Neuron (in vitro differentiated cells): ENCODE measurements around the gene RIPPLY2.
"Not testable (repeated sequence)": the region's sequence is repeated elsewhere in the genome, so short reads cannot be mapped to it uniquely, and the experiment has no call there.

Experiments
- H2AFZ ChIP-seq: one replicate; pipeline ENCODE4 v1.6.1; 2013; ENCODE audit warnings: low read depth, mild to moderate bottlenecking, inconsistent platforms, low read length, moderate library complexity
- H3K27me3 ChIP-seq: one replicate; pipeline ENCODE4 v1.6.1; 2013; ENCODE audit warnings: low read length; ENCODE audit not compliant: insufficient read depth
- H3K36me3 ChIP-seq: one replicate; pipeline ENCODE4 v1.6.1; 2013; ENCODE audit warnings: low read length; ENCODE audit not compliant: insufficient read depth
- H3K4me1 ChIP-seq: one replicate; pipeline ENCODE4 v1.6.1; 2013; ENCODE audit warnings: low read length; ENCODE audit not compliant: insufficient read depth
- H3K4me3 ChIP-seq: 2 replicates; pipeline ENCODE4 v1.5.1; 2013; ENCODE audit warnings: mild to moderate bottlenecking, low read length, moderate library complexity
- H3K9me3 ChIP-seq: one replicate; pipeline ENCODE4 v1.6.1; 2013; ENCODE audit warnings: low read length

Gene RIPPLY2

DNA sequence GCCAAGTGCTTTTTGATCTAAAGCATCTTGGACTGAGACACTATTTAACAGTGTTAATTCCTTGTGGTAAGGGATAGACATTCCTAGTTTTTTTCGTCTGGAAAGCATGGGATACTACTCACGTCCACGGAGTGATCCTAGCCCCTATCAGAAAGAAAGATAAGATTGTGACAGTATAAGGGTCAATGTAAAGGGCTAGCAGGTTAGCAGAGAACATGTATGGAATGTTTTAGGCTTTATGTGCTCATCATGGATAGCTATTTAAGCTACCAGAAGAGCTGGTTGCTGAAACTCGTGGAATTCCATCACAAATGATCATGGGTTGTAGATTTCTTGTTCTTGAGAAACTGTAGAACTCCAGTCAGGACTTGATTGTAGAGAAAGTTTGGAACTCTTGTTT lies 38.4 kb downstream of the RIPPLY2 start:
- Histone ChIP-seq H3K9me3 (no peaks in the 10 kb centered on the region), H3K4me1 (no peaks in the 10 kb centered on the region), H3K27me3 (no peaks in the 10 kb centered on the region), H3K36me3 (peaks cover 3% of the 10 kb centered on the region), H3K4me3 (no peak overlapping the region), H2AFZ (no peak overlapping the region)

DNA sequence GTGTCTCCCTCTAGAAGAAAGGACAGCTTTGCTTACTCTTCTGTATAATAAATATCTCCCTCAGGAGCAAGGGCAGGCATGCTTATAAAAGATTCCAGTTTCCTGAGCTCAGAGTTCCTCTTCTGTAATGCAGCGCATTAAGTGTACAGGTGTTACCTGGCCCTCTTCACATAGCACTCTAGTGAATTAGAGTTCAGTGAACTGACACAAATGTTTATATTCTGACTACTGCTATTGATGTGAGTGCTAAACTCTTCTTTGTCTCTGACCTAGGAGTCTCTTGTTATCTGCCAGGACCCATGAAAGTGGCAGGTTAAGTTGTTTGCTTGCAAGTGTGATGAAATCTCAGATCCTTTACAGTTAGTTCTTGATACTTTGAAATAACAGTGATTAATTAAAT lies 39.9 kb downstream of the RIPPLY2 start:
- no peak overlapping the region for H2AFZ ChIP-seq
- H3K9me3 ChIP-seq: no peaks in the 10 kb centered on the region
- peaks cover 3% of the 10 kb centered on the region for H3K36me3 ChIP-seq
- no peak overlapping the region for H3K4me3 ChIP-seq
- H3K4me1 ChIP-seq: no peaks in the 10 kb centered on the region
- H3K27me3 ChIP-seq: no peaks in the 10 kb centered on the region

DNA sequence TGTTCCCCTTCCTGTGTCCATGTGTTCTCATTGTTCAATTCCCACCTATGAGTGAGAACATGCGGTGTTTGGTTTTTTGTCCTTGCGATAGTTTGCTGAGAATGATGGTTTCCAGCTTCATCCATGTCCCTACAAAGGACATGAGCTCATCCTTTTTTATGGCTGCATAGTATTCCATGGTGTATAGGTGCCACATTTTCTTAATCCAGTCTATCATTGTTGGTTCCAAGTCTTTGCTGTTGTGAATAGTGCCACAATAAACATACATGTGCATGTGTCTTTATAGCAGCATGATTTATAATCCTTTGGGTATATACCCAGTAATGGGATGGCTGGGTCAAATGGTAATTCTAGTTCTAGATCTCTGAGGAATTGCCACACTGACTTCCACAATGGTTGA lies 43.9 kb downstream of the RIPPLY2 start:
- not testable (repeated sequence) for H3K27me3 ChIP-seq, H3K36me3 ChIP-seq, H3K4me1 ChIP-seq, H3K9me3 ChIP-seq, H3K4me3 ChIP-seq, H2AFZ ChIP-seq

DNA sequence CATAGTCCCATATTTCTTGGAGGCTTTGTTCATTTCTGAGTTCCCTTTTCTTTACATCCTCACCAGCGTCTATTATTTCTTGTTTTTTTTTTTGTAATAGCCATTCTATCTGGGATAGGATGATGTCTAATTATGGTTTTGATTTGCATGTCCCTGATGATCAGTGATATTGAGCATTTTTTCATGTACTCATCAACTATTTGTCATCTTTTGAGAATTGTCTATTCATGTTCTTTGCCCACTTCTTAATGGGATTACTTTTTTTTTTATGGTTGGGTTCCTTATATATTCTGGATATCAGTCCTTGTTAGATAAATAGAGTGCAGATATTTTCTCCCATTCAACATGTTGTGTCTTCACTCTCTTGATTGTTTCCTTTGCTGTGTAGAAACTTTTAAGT lies 48.5 kb downstream of the RIPPLY2 start:
- no peaks in the 10 kb centered on the region for H3K36me3 ChIP-seq
- no peaks in the 10 kb centered on the region for H3K4me1 ChIP-seq
- H3K9me3 ChIP-seq: peaks cover 2% of the 10 kb centered on the region
- no peak overlapping the region for H2AFZ ChIP-seq
- H3K27me3 ChIP-seq: no peaks in the 10 kb centered on the region
- H3K4me3 ChIP-seq: no peak overlapping the region

DNA sequence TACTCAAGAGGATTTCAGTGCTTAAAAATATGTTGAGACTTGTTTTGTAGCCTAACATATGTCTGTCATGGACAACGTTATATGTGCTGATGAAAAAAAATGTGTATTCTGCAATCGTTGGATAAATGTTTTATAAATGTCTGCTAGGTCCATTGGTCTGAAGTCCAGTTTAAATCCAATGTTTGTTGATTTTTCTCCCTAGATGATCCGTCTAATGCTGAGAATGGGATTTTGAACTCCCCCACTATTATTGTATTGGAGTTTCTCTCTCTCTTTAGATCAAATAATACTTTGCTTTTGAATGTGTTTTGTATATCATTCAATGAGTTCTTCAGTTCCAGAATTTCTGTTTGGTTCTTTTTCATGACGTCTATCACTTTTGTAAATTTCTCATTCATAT lies 51.2 kb downstream of the RIPPLY2 start:
- Histone ChIP-seq H3K27me3 (no peaks in the 10 kb centered on the region), H3K9me3 (peaks cover 2% of the 10 kb centered on the region), H3K4me3 (no peak overlapping the region), H3K4me1 (no peaks in the 10 kb centered on the region), H3K36me3 (no peaks in the 10 kb centered on the region), H2AFZ (no peak overlapping the region)

DNA sequence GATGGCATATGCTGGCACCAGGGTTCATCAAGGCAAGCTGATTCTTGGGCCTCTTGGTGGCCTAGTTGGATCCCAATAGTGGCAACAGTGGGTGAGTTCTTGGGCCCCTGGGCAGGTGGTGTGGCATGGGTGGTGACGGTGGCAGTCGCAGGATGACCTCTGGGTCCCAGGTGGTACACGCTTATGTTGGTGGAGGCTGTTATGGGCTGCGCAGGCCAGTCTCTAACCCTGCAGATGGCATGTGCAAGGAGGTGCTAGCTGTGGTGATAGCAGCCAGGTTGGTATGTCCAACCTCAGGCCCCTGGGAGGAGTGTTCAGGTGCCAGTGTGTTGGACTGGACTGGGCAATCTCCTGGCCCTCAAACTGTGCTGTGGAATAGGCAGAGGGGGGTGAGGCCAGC lies 52.5 kb downstream of the RIPPLY2 start:
- Histone ChIP-seq H3K4me3 (no peak overlapping the region), H3K9me3 (peaks cover 2% of the 10 kb centered on the region), H3K36me3 (no peaks in the 10 kb centered on the region), H3K4me1 (no peaks in the 10 kb centered on the region), H2AFZ (no peak overlapping the region), H3K27me3 (no peaks in the 10 kb centered on the region)
